LNCAP (cell line): ENCODE data around the gene SPOP.

Experiments used
- TF ChIP-seq, protein P1 (sequence below): fragments of 450-650 bp; IDR thresholded peaks from 2 replicates; pipeline ENCODE4 v1.5.1; 2017; ENCODE audit warnings: mild to moderate bottlenecking

The SPOP gene

DNA sequence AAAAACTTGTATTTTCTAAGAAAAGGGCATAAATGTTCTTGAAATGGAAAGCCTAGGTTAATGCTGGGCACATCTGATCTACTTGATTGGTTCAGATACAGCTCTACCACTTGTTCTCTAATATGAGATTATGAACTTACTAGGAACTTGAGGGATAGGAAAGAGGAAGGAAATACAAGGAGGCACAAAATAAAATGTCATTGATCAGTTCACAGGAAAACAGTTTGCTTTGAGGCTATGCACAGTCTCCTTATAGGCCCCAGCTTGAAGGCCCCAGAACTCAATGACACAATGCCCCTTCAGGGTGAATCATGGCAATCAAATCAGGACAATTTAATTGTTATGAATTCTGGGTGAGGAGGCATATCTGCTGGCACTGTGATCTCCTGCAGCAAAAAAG, 75.1 kb downstream of the SPOP start:
- TF ChIP-seq, protein P1, sequence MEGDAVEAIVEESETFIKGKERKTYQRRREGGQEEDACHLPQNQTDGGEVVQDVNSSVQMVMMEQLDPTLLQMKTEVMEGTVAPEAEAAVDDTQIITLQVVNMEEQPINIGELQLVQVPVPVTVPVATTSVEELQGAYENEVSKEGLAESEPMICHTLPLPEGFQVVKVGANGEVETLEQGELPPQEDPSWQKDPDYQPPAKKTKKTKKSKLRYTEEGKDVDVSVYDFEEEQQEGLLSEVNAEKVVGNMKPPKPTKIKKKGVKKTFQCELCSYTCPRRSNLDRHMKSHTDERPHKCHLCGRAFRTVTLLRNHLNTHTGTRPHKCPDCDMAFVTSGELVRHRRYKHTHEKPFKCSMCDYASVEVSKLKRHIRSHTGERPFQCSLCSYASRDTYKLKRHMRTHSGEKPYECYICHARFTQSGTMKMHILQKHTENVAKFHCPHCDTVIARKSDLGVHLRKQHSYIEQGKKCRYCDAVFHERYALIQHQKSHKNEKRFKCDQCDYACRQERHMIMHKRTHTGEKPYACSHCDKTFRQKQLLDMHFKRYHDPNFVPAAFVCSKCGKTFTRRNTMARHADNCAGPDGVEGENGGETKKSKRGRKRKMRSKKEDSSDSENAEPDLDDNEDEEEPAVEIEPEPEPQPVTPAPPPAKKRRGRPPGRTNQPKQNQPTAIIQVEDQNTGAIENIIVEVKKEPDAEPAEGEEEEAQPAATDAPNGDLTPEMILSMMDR: no peak

DNA sequence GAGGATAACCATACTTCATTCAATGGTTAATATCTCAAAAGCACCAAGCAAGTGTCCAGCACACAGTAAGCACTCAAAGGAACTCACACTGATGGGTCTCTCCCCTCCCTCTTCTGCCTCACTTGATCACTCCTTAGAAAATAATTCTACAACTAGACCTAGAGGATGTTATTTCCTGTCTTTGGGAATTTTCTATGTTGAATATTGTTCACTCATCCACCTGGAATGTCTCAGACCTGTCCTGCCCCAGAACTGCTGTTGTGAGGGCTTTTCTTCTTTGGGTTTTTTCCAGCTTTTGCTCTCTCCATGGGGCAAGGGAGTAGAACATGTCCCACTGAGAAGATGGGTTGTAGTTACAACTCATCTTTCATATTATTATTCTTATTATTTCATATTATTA, 76.9 kb downstream of the SPOP start:
- TF ChIP-seq, protein P1: no peak

DNA sequence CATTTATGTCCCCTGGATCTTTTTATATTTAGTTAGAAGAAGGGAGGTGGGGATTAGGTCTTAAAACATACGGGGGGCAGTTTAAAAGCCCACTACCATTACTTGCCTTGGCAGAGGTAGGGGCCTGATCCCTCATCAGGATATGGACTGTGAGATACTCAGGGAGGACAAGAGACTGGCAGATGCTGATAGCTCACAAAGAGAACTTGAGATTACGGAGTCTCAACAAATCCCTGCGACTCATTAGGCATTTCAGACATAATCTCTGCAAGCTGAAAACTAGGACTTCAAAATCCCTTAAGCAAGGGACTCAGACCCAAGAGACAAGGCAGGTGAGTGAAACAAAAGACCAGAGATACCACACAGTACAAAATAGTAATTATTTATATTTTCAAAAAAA, 79.0 kb downstream of the SPOP start:
- TF ChIP-seq, protein P1: no peak

DNA sequence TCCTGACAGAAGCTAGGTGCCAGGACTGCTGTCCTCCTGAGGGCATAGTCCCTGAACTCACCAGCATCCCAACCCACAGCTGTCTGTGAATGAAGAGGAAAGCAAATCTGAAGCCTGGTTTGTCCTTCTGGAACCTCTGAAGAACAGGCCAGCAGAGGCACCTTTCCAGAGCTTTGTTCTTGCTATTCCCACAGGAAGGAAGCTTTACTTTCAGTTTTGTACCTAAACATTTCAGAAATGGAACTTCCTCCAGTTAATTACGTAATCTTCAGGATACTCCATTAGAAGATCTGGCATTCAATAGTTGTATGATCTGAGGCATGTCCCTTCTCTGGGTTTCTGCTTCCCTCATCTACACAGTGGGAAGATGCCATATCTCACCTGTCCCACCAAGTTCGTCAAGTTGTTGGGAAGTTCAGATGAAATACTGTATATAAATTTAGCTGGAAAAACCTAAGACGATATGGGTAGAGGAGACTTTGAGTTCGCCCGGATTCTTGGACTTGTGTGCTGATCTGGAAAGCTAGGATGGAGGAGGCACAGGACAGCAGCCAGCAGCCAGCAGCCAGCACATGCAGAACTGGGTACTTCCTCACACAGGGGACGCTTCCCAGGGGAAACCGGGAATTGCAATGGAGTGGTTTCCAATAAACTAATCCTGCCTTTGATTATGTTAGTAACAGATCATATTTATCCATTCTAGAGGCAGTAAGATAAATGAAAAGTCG, 79.8 kb downstream of the SPOP start:
- TF ChIP-seq, protein P1: no peak

DNA sequence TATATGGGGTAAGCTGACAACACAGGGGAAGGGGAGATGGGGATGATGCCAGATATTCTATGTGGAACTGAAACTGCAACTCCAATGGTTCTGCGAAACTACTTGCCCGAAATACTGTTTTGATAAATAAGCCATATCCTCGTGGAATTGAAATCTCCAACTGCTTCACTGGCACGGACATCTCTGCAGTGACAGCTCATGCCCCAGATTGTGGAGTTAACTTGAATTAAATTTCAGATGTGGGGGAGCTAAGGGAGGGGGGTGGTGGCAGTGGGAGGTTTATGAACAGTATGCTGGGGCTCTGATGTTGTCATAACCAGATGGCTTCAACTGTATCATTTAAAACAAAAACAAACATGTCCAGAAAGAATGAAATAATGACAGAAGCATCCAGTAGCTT, 80.5 kb downstream of the SPOP start:
- TF ChIP-seq, protein P1: no peak

DNA sequence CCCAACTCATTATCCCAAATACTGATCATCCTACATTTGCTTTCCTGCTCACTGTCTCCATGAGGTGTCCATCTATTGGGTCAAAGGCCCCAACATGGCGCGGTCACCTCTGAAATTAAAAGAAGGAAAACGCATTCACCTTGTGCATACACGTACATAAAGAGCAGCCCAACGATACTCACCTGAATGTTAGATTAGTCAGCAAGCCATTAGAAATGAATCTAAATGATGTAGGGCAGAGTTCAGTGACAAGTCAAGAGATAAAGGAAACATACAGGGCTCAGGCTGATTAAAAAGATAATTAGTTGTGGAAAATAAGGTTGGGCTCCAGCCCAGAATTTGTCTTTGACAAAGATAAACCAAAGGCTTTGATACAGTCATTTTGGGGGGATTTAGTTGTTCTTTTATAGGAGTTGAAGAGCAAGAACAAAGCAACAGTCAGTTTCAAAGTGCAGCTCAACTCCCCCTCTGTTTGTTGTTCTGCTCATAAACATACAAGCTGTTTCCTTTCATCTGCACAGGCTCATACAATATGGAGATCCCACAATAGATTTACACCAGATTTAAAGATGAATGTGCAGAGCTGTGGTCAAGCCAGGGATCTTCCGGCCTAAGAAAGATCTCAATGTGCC, 81.2 kb downstream of the SPOP start:
- TF ChIP-seq, protein P1: no peak

DNA sequence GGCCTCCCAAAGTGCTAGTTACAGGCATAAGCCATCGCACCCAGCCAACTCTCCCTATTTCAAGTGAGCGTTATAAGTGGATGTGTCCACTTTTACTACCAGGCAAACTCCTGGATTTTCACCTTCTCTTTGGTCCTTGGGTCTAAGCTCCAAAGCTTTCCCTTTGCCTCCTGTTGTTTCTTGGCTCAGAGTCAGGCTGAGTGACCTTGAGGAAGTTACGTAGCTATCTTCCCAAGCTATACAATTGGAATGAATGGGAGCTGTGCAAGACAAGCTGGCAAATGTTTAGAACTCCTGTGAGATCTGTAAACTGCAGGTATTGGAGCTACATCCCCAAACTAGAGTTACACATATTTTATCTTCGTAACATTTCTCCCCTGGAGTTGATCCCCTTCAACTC, 81.9 kb downstream of the SPOP start:
- TF ChIP-seq, protein P1: no peak
